Ovary (tissue), 3 donors: ENCODE measurements around the gene INPP4A.

Experiments
- EP300 ChIP-seq: sonication (generic); formaldehyde crosslinking; IDR thresholded peaks from one replicate; pipeline ENCODE4 v1.6.1; 2017; ENCODE audit warnings: antibody characterized with exemption
- POLR2A ChIP-seq: fragments of 450-650 bp; IDR thresholded peaks from one replicate; pipeline ENCODE4 v1.6.1; 2017; ENCODE audit warnings: antibody characterized with exemption, mild to moderate bottlenecking, moderate library complexity
- TF ChIP-seq, protein P1 (sequence below), 3 donors: fragments of 450-650 bp in 2 of 3; fragments of 200-600 bp in 1 of 3; IDR thresholded peaks; one replicate each; pipeline versions ENCODE4 v1.5.1 to v1.8.0; 2016 to 2022; ENCODE audit warnings: antibody characterized with exemption in 3 of 3, mild to moderate bottlenecking in 1 of 3
- donor health status: DM: no; HTN: no; CAD: no.

DNA sequence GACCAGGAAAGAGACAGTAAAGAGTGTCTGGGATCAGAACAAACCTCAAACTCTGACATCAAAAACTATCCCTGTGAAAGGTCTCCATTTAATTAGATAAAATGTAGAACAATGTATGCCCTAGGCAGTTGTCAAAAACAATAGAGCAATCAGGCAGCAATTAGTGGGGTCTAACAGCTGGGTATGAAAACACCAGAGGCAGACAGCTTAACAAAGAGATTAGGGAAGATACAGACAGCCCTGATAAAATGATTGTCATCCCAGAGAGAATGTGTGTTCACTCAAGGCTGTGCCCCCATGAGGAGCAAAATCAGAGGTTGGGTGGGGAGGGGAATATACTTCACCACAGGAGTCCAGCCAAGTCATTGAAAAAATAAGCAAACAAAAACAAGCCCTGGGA, 50.0 kb downstream of the INPP4A start:
- TF ChIP-seq EP300 (no peak), POLR2A (no peak)
- TF ChIP-seq, protein P1, sequence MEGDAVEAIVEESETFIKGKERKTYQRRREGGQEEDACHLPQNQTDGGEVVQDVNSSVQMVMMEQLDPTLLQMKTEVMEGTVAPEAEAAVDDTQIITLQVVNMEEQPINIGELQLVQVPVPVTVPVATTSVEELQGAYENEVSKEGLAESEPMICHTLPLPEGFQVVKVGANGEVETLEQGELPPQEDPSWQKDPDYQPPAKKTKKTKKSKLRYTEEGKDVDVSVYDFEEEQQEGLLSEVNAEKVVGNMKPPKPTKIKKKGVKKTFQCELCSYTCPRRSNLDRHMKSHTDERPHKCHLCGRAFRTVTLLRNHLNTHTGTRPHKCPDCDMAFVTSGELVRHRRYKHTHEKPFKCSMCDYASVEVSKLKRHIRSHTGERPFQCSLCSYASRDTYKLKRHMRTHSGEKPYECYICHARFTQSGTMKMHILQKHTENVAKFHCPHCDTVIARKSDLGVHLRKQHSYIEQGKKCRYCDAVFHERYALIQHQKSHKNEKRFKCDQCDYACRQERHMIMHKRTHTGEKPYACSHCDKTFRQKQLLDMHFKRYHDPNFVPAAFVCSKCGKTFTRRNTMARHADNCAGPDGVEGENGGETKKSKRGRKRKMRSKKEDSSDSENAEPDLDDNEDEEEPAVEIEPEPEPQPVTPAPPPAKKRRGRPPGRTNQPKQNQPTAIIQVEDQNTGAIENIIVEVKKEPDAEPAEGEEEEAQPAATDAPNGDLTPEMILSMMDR (IDR thresholded peaks at IDR 0.05): no peak
